ENCODE measurements around the gene EFNA4. TPM values are rescaled to one million over a fixed set of nuclear protein-coding genes. Genes with fewer than 3 reads are reported as not detected.

EFNA4 gene
- total and polyA plus RNA-seq, 2 of the 8 experiments (the other 6 are each of a cell fraction or from before 2014, with no cell fraction given): 21.9 to 23.9 TPM

DNA sequence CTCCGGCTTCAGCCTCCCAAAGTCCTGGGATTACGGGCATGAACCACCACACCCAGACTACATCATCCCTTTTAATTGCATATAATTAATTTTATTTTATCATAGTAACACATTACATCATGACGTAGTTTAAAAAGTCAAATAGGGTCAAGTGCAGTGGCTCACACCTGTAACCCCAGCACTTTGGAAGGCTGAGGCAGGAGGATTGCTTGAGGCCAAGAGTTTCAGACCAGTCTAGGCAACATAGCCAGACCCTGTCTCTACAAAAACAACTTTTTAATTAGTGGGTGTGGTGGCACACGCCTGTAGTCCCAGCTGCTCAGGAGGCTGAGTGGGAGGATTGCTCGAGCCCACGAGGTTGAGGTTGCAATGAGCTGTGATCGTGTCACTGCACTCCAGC is 35.8 kb downstream of the EFNA4 start:
- Histone ChIP-seq H3K79me1 (ENCODE audit: low read depth, low read length) (no peaks in the 10 kb centered on the region), H3K23me2 (ENCODE audit: low read depth, low read length) (no peaks in the 10 kb centered on the region), H3K56ac (replicated peaks; ENCODE audit: insufficient read length, low read depth, low read length) (no peak overlapping the region), H2BK15ac (ENCODE audit: low read length) (no peak overlapping the region), H2BK20ac (ENCODE audit: low read length) (no peak overlapping the region), H3K18ac (ENCODE audit: extremely low read depth, low read length) (no peak overlapping the region), H4K91ac (replicated peaks; ENCODE audit: insufficient read length, low read length) (no peak overlapping the region), H3K79me2 (ENCODE audit: control insufficient read depth in 1 of 2, insufficient read depth in 2 of 2, low read length in 2 of 2) (no peaks in the 10 kb centered on the region), H2BK5ac (ENCODE audit: low read depth, low read length) (no peak overlapping the region), H3K23ac (ENCODE audit: insufficient read length) (no peak overlapping the region), H4K8ac (ENCODE audit: extremely low read depth, insufficient read depth, low read length) (no peak overlapping the region), H4K20me1 (replicated peaks in 1 of 2; ENCODE audit: control insufficient read depth in 1 of 2, insufficient read depth in 2 of 2, low read length in 2 of 2) (no peaks in the 10 kb centered on the region), H3K4me3 (ENCODE audit: extremely low read depth in 1 of 4, insufficient read depth in 2 of 4, low read depth in 3 of 4, low read length in 4 of 4) (no peak overlapping the region), H3K27me3 (replicated peaks in 1 of 4; ENCODE audit: control insufficient read depth in 3 of 4, extremely low read depth in 1 of 4, insufficient read depth in 3 of 4, low read length in 3 of 4) (no peaks in the 10 kb centered on the region), H3K4ac (replicated peaks; ENCODE audit: insufficient read length, low read depth, low read length) (no peak overlapping the region), H3K9me3 (ENCODE audit: insufficient read depth in 2 of 2, low read depth in 1 of 2, low read length in 1 of 2) (no peaks in the 10 kb centered on the region), H3K4me2 (ENCODE audit: insufficient read depth in 1 of 2, low read depth in 2 of 2, low read length in 2 of 2) (no peak overlapping the region), H3K36me3 (ENCODE audit: control insufficient read depth in 2 of 4, insufficient read depth in 4 of 4, low read length in 3 of 4) (no peaks in the 10 kb centered on the region), H2BK12ac (ENCODE audit: low read depth, low read length) (no peak overlapping the region), H2AK5ac (ENCODE audit: low read depth, low read length) (no peak overlapping the region), H2AFZ (ENCODE audit: low read length) (no peak overlapping the region), H3K27ac (ENCODE audit: low read depth, low read length) (no peak overlapping the region), H3K9ac (replicated peaks in 1 of 4; ENCODE audit: extremely low read depth in 1 of 4, low read depth in 3 of 4, low read length in 3 of 4) (no peak overlapping the region), H4K5ac (ENCODE audit: insufficient read length, low read depth, low read length) (no peak overlapping the region), H2BK120ac (replicated peaks; ENCODE audit: low read depth, low read length) (no peak overlapping the region), H3K14ac (ENCODE audit: insufficient read length) (no peak overlapping the region), H3K4me1 (replicated peaks in 1 of 4; ENCODE audit: control insufficient read depth in 3 of 4, insufficient read depth in 4 of 4, low read length in 3 of 4) (no peaks in the 10 kb centered on the region; a peak in 1 of 7 replicates)
- no peak for DNase-seq (ENCODE audit: low read depth in 1 of 2, low spot score in 2 of 2)
- ChIA-PET POLR2A (ENCODE audit: partially characterized antibody) (interaction anchor here (0.7 to 1.3 kb wide), 3 partner anchors 95 to 696 kb away, joined by 3 to 5 read pairs (median 4); no protein-coding TSS in a partner anchor), CTCF (ENCODE audit: partially characterized antibody) (interaction anchor here (0.6 to 6.9 kb wide), 8 partner anchors 8 to 70 kb away, joined by 3 to 101 read pairs (median 6); partner anchors contain the start of genes DPM3 and KRTCAP2)
- FAIRE-seq: no peak
- WGBS, 2 experiments (ENCODE audit: extremely low coverage in 1 of 2, insufficient coverage in 1 of 2, insufficient read length in 1 of 2, insufficient replicate concordance in 2 of 2, low coverage in 1 of 2, low lambda C conversion rate in 2 of 2, missing lambda C conversion rate in 1 of 2): 94% methylated on average over 7 of the region's 7 CpGs; no CpG with 5 or more reads in 1 of the 2 experiments
- TF ChIP-seq ZNF274 (IDR thresholded peaks at IDR 0.05; ENCODE audit: borderline replicate concordance, extremely low read depth, low read length): no peak
- TF ChIP-seq TCF12 (IDR thresholded peaks at IDR 0.05; ENCODE audit: low read depth, low read length): no peak
- no peak for TF ChIP-seq EGR1 (IDR thresholded peaks at IDR 0.05; ENCODE audit: borderline replicate concordance, low read depth, low read length)
- TF ChIP-seq EZH2 (IDR thresholded peaks at IDR 0.05; ENCODE audit: low read depth, low read length, severe bottlenecking): no peak
- no peak for TF ChIP-seq MAFK (IDR thresholded peaks at IDR 0.05; ENCODE audit: low read depth, low read length)
- no peak for TF ChIP-seq CBX5 (IDR thresholded peaks at IDR 0.05; ENCODE audit: low read depth, low read length)
- TF ChIP-seq POLR2AphosphoS5 (IDR thresholded peaks at IDR 0.05; ENCODE audit: low read depth, low read length): no peak
- TF ChIP-seq PHF8 (conservative IDR thresholded peaks at IDR 0.05; ENCODE audit: low read depth, low read length): no peak
- TF ChIP-seq BCL11A (IDR thresholded peaks at IDR 0.05; ENCODE audit: low read depth in 2 of 2, low read length in 2 of 2): no peak
- no peak for TF ChIP-seq TBP (IDR thresholded peaks at IDR 0.05; ENCODE audit: low read depth, low read length)
- TF ChIP-seq SIRT6 (IDR thresholded peaks at IDR 0.05; ENCODE audit: low read length): no peak
- TF ChIP-seq KDM1A (IDR thresholded peaks at IDR 0.05; ENCODE audit: borderline replicate concordance, low read length): no peak

Data from H1 (cell line).